SIG-M5 treated with dmso at 0.1 percent for 504 hours (cell line): ENCODE data around the gene SERPINA5.

Source experiments
- DNase-seq: peaks from one replicate; lab custom pipeline; 2025; ENCODE audit not compliant: unreplicated experiment; lab: John Stamatoyannopoulos, UW

The SERPINA5 gene

GRCh38 chr14:94641632-94641955, 60.4 kb downstream of the SERPINA5 start:
- DNase-seq, result no peak
